Activated T-helper 1 cell treated with anti-CD3 and anti-CD28 coated beads, Interleukin-2, amount 50 U/mL, for 16 hours (primary cell): Measurements from ENCODE around the gene DLGAP1.
"Not testable (repeated sequence)": the region's sequence is repeated elsewhere in the genome, so short reads cannot be mapped to it uniquely, and the experiment has no call there.

Source experiments
- DNase-seq, 2 donors: peaks; one replicate each; pipeline ENCODE4 v3.0.0-alpha.2; 2020; ENCODE audit warnings: low read depth in 1 of 2, low spot score in 1 of 2

Gene DLGAP1

GRCh38 chr18:4391859-4392258 is 63.2 kb downstream of the DLGAP1 start:
- no peak for DNase-seq

- DNase-seq: no peak
Observed at GRCh38 chr18:4385876-4386275, 69.2 kb downstream of the DLGAP1 start.

GRCh38 chr18:4384932-4385331 is 70.2 kb downstream of the DLGAP1 start:
- DNase-seq: no peak

- no peak for DNase-seq
Observed at GRCh38 chr18:4374564-4374963, 80.5 kb downstream of the DLGAP1 start.

- DNase-seq: no peak
Observed at GRCh38 chr18:4369705-4370104, 85.4 kb downstream of the DLGAP1 start.

- no peak for DNase-seq
Observed at GRCh38 chr18:4360221-4360715, 94.8 kb downstream of the DLGAP1 start.

- no peak for DNase-seq
Observed at GRCh38 chr18:4358618-4359017, 96.5 kb downstream of the DLGAP1 start.

GRCh38 chr18:4357579-4357978 is 97.5 kb downstream of the DLGAP1 start:
- no peak for DNase-seq

GRCh38 chr18:4356929-4357328 is 98.2 kb downstream of the DLGAP1 start:
- DNase-seq: no peak

GRCh38 chr18:4353853-4354418 is 101.2 kb downstream of the DLGAP1 start:
- no peak for DNase-seq

GRCh38 chr18:4352746-4353551 is 102.2 kb downstream of the DLGAP1 start:
- no peak for DNase-seq

- no peak for DNase-seq
Observed at GRCh38 chr18:4351005-4351404, 104.1 kb downstream of the DLGAP1 start.

GRCh38 chr18:4335386-4335785 is 119.7 kb downstream of the DLGAP1 start:
- no peak for DNase-seq

GRCh38 chr18:4333043-4333442 is 122.1 kb downstream of the DLGAP1 start:
- no peak for DNase-seq

GRCh38 chr18:4319738-4320677 is 135.1 kb downstream of the DLGAP1 start:
- no peak for DNase-seq

GRCh38 chr18:4318311-4318710 is 136.8 kb downstream of the DLGAP1 start:
- DNase-seq: no peak

GRCh38 chr18:4311945-4312344 is 143.2 kb downstream of the DLGAP1 start:
- not testable (repeated sequence) for DNase-seq

- DNase-seq: no peak
Observed at GRCh38 chr18:4311136-4311535, 144.0 kb downstream of the DLGAP1 start.

- no peak for DNase-seq
Observed at GRCh38 chr18:4309227-4309626, 145.9 kb downstream of the DLGAP1 start.

GRCh38 chr18:4308576-4308975 is 146.5 kb downstream of the DLGAP1 start:
- no peak for DNase-seq

GRCh38 chr18:4299395-4299794 is 155.7 kb downstream of the DLGAP1 start:
- DNase-seq: no peak

- DNase-seq: no peak
Observed at GRCh38 chr18:4293337-4293736, 161.8 kb downstream of the DLGAP1 start.
